Dedifferentiated amniotic fluid mesenchymal stem cell (primary cell): ENCODE data around the gene RAB36.
A peak's percentile ranks its signal among the peaks of the same experiment; 100 is the strongest.

ENCODE experiments used
- DNase-seq: peaks from one replicate; pipeline ENCODE4 v3.0.0-alpha.2; 2016; ENCODE audit errors: extremely low spot score

Gene RAB36

GRCh38 chr22:23144932-23145877 is at the start of gene RAB36:
Gene RAB36, plus strand, starts transcription at chr22:23145477. Its CDS starts 1,140 bp downstream, at chr22:23146617.
- peak; percentile 90 for DNase-seq

GRCh38 chr22:23095733-23096342 is 49.4 kb upstream of the RAB36 start:
- DNase-seq = no peak

GRCh38 chr22:23097412-23098229 is 47.7 kb upstream of the RAB36 start:
- no peak for DNase-seq

GRCh38 chr22:23098230-23098705 is 47.0 kb upstream of the RAB36 start:
- DNase-seq = no peak

GRCh38 chr22:23098718-23099530 is 46.4 kb upstream of the RAB36 start:
- no peak for DNase-seq

- DNase-seq = no peak
These were observed 45.8 kb upstream of the RAB36 start for GRCh38 chr22:23099531-23099804.

GRCh38 chr22:23100124-23100801 is 45.0 kb upstream of the RAB36 start:
- DNase-seq = no peak

GRCh38 chr22:23101524-23101923 is 43.8 kb upstream of the RAB36 start:
- no peak for DNase-seq

- DNase-seq = no peak
These were observed 43.1 kb upstream of the RAB36 start for GRCh38 chr22:23102002-23102655.

- DNase-seq = no peak
These were observed 42.5 kb upstream of the RAB36 start for GRCh38 chr22:23102776-23103175.

GRCh38 chr22:23103199-23103954 is 41.9 kb upstream of the RAB36 start:
- DNase-seq = no peak

GRCh38 chr22:23104187-23104971 is 40.9 kb upstream of the RAB36 start:
- no peak for DNase-seq

- no peak for DNase-seq
These were observed 40.0 kb upstream of the RAB36 start for GRCh38 chr22:23105304-23105703.

GRCh38 chr22:23105919-23106318 is 39.4 kb upstream of the RAB36 start:
- no peak for DNase-seq

- DNase-seq = no peak
These were observed 38.9 kb upstream of the RAB36 start for GRCh38 chr22:23106344-23106743.

- no peak for DNase-seq
These were observed 38.3 kb upstream of the RAB36 start for GRCh38 chr22:23106906-23107367.

- DNase-seq = no peak
These were observed 37.6 kb upstream of the RAB36 start for GRCh38 chr22:23107487-23108248.
